ENCODE data around the gene DDX10.

- TF ChIP-seq, protein P1, sequence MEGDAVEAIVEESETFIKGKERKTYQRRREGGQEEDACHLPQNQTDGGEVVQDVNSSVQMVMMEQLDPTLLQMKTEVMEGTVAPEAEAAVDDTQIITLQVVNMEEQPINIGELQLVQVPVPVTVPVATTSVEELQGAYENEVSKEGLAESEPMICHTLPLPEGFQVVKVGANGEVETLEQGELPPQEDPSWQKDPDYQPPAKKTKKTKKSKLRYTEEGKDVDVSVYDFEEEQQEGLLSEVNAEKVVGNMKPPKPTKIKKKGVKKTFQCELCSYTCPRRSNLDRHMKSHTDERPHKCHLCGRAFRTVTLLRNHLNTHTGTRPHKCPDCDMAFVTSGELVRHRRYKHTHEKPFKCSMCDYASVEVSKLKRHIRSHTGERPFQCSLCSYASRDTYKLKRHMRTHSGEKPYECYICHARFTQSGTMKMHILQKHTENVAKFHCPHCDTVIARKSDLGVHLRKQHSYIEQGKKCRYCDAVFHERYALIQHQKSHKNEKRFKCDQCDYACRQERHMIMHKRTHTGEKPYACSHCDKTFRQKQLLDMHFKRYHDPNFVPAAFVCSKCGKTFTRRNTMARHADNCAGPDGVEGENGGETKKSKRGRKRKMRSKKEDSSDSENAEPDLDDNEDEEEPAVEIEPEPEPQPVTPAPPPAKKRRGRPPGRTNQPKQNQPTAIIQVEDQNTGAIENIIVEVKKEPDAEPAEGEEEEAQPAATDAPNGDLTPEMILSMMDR (optimal IDR thresholded peaks at IDR 0.05 in 1 of 3, IDR thresholded peaks at IDR 0.05 in 1 of 3, conservative IDR thresholded peaks at IDR 0.05 in 1 of 3; ENCODE audit: extremely low read depth in 1 of 3, insufficient read depth in 2 of 3, low read length in 3 of 3) = peak; percentile 53 to 67 (median 63)
- no peak for TF ChIP-seq EZH2 (IDR thresholded peaks at IDR 0.05; ENCODE audit: low read length)
Measured at GRCh38 chr11:108654994-108655631, 9.8 kb upstream of the DDX10 start.
